H1 (cell line): Measurements from ENCODE around the gene HECTD1. TPM values are rescaled to one million over a fixed set of nuclear protein-coding genes. Genes with fewer than 3 reads are reported as not detected.

ENCODE experiments used
- CTCF ChIA-PET: fragments of 300-600 bp; sonication (Branson Sonifier 250); formaldehyde crosslinking; loops from one replicate; lab custom pipeline; 2021; ENCODE audit not compliant: partially characterized antibody; lab: Charles Lee
- POLR2A ChIA-PET: fragments of 300-600 bp; sonication (Branson Sonifier 250); formaldehyde crosslinking; loops from one replicate; lab custom pipeline; 2021; ENCODE audit warnings: inconsistent platforms; ENCODE audit not compliant: partially characterized antibody; lab: Charles Lee
- DNase-seq, 2 experiments: peaks; one replicate each; pipeline versions ENCODE4 v3.0.0 to v3.0.0-alpha.2; 2010 to 2022; ENCODE audit warnings: low spot score in 2 of 2, low read depth in 1 of 2, mixed read lengths in 1 of 2
- FAIRE-seq: peaks from 2 replicates; lab custom pipeline; 2011; peaks lifted over from hg19 to GRCh38; lab: Jason Lieb, UNC
- H2AFZ ChIP-seq: 2 replicates; pipeline ENCODE4 v1.8.1; 2012; ENCODE audit warnings: low read length, inconsistent platforms
- H2AK5ac ChIP-seq: 2 replicates; pipeline ENCODE4 v1.6.1; 2013; ENCODE audit warnings: low read depth, low read length
- H2BK120ac ChIP-seq: replicated peaks from 2 replicates; pipeline ENCODE3; 2013; ENCODE audit warnings: low read depth, low read length, inconsistent platforms
- H2BK12ac ChIP-seq: 2 replicates; pipeline ENCODE4 v1.6.1; 2013; ENCODE audit warnings: low read depth, low read length
- H2BK15ac ChIP-seq: 2 replicates; pipeline ENCODE4 v1.6.1; 2013; ENCODE audit warnings: low read length
- H2BK20ac ChIP-seq: 2 replicates; pipeline ENCODE4 v1.6.1; 2013; ENCODE audit warnings: low read length
- H2BK5ac ChIP-seq: 2 replicates; pipeline ENCODE4 v1.6.1; 2013; ENCODE audit warnings: low read depth, low read length
- H3K14ac ChIP-seq: 2 replicates; pipeline ENCODE4 v1.6.1; 2013; ENCODE audit warnings: inconsistent platforms; ENCODE audit not compliant: insufficient read length
- H3K18ac ChIP-seq: 2 replicates; pipeline ENCODE4 v1.6.1; 2013; ENCODE audit warnings: low read length; ENCODE audit errors: extremely low read depth
- H3K23ac ChIP-seq: 2 replicates; pipeline ENCODE4 v1.6.1; 2013; ENCODE audit warnings: inconsistent platforms; ENCODE audit not compliant: insufficient read length
- H3K23me2 ChIP-seq: 2 replicates; pipeline ENCODE4 v1.6.1; 2013; ENCODE audit warnings: low read depth, low read length
- H3K27ac ChIP-seq: 2 replicates; pipeline ENCODE4 v1.6.1; 2011; ENCODE audit warnings: low read depth, low read length, inconsistent platforms
- H3K27me3 ChIP-seq, 4 experiments: replicated peaks in 1 of 4; 1 replicate in 1 of 4; 2 replicates in 3 of 4; pipeline versions ENCODE4 v1.6.1 to v1.8.1; 2011 to 2013; ENCODE audit warnings: low read length in 3 of 4, mild to moderate bottlenecking in 3 of 4, inconsistent platforms in 2 of 4, mixed read lengths in 2 of 4, moderate library complexity in 1 of 4; ENCODE audit not compliant: control insufficient read depth in 3 of 4, insufficient read depth in 3 of 4; ENCODE audit errors: extremely low read depth in 1 of 4
- H3K36me3 ChIP-seq, 4 experiments: 2 replicates each; pipeline versions ENCODE4 v1.6.1 to v1.8.1; 2011 to 2013; ENCODE audit warnings: mild to moderate bottlenecking in 4 of 4, low read length in 3 of 4, moderate library complexity in 2 of 4, control low read depth in 1 of 4, inconsistent platforms in 1 of 4; ENCODE audit not compliant: insufficient read depth in 4 of 4, control insufficient read depth in 2 of 4
- H3K4ac ChIP-seq: replicated peaks from 2 replicates; pipeline ENCODE3; 2013; ENCODE audit warnings: low read length, low read depth, mixed read lengths, inconsistent platforms; ENCODE audit not compliant: insufficient read length
- H3K4me1 ChIP-seq, 4 experiments: replicated peaks in 1 of 4; 1 replicate in 1 of 4; 2 replicates in 3 of 4; pipeline versions ENCODE4 v1.6.1 to v1.8.1; 2011 to 2013; ENCODE audit warnings: low read length in 3 of 4, inconsistent platforms in 2 of 4, mixed read lengths in 1 of 4; ENCODE audit not compliant: insufficient read depth in 4 of 4, control insufficient read depth in 3 of 4
- H3K4me2 ChIP-seq, 2 experiments: 2 replicates each; pipeline versions ENCODE4 v1.6.1 to v1.8.1; 2011 to 2013; ENCODE audit warnings: low read depth in 2 of 2, low read length in 2 of 2, control low read depth in 1 of 2, inconsistent platforms in 1 of 2, mild to moderate bottlenecking in 1 of 2; ENCODE audit not compliant: insufficient read depth in 1 of 2
- H3K4me3 ChIP-seq, 4 experiments: fragments of 200-600, 300-600 bp in 1 of 4; sonication (generic), shearing (Covaris generic), sonication (Bioruptor Twin) in 1 of 4; 2 replicates each; pipeline versions ENCODE4 v1.5.1 to v1.8.1; 2011 to 2016; ENCODE audit warnings: low read length in 4 of 4, low read depth in 3 of 4, control low read depth in 2 of 4, inconsistent platforms in 2 of 4, mild to moderate bottlenecking in 2 of 4, mixed read lengths in 1 of 4, moderate library complexity in 1 of 4; ENCODE audit not compliant: insufficient read depth in 2 of 4; ENCODE audit errors: extremely low read depth in 1 of 4
- H3K56ac ChIP-seq: replicated peaks from 2 replicates; pipeline ENCODE3; 2013; ENCODE audit warnings: low read depth, mild to moderate bottlenecking, mixed read lengths, low read length, inconsistent platforms; ENCODE audit not compliant: insufficient read length
- H3K79me1 ChIP-seq: 2 replicates; pipeline ENCODE4 v1.6.1; 2013; ENCODE audit warnings: low read depth, low read length, control low read depth
- H3K79me2 ChIP-seq, 2 experiments: 2 replicates each; pipeline versions ENCODE4 v1.6.1 to v1.8.1; 2012 to 2013; ENCODE audit warnings: low read length in 2 of 2, mild to moderate bottlenecking in 2 of 2, inconsistent platforms in 1 of 2; ENCODE audit not compliant: insufficient read depth in 2 of 2, control insufficient read depth in 1 of 2
- H3K9ac ChIP-seq, 4 experiments: replicated peaks in 1 of 4; 1 replicate in 1 of 4; 2 replicates in 3 of 4; pipeline versions ENCODE4 v1.6.1 to v1.8.1; 2011 to 2013; ENCODE audit warnings: low read depth in 3 of 4, low read length in 3 of 4, control low read depth in 2 of 4, mild to moderate bottlenecking in 2 of 4, moderate library complexity in 2 of 4, inconsistent platforms in 1 of 4; ENCODE audit errors: extremely low read depth in 1 of 4
- H3K9me3 ChIP-seq, 2 experiments: 2 replicates each; pipeline versions ENCODE4 v1.6.1 to v1.8.1; 2012 to 2013; ENCODE audit warnings: mild to moderate bottlenecking in 2 of 2, moderate library complexity in 2 of 2, control low read depth in 1 of 2, inconsistent platforms in 1 of 2, low read depth in 1 of 2, low read length in 1 of 2, mixed read lengths in 1 of 2; ENCODE audit not compliant: insufficient read depth in 2 of 2
- H4K20me1 ChIP-seq, 2 experiments: replicated peaks in 1 of 2; 2 replicates each; pipeline versions ENCODE3 to v1.8.1; 2011 to 2013; ENCODE audit warnings: inconsistent platforms in 2 of 2, low read length in 2 of 2, mild to moderate bottlenecking in 1 of 2; ENCODE audit not compliant: insufficient read depth in 2 of 2, control insufficient read depth in 1 of 2
- H4K5ac ChIP-seq: 2 replicates; pipeline ENCODE4 v1.6.1; 2013; ENCODE audit warnings: low read length, low read depth, mixed read lengths, inconsistent platforms; ENCODE audit not compliant: insufficient read length
- H4K8ac ChIP-seq: 2 replicates; pipeline ENCODE4 v1.8.0; 2013; ENCODE audit warnings: mild to moderate bottlenecking, moderate library complexity, low read length, inconsistent platforms; ENCODE audit not compliant: insufficient read depth; ENCODE audit errors: extremely low read depth
- H4K91ac ChIP-seq: replicated peaks from 2 replicates; pipeline ENCODE3; 2013; ENCODE audit warnings: low read length, mixed read lengths, inconsistent platforms; ENCODE audit not compliant: insufficient read length
- CBX5 ChIP-seq: fragments of 300-800, 300-1000 bp; sonication (generic); IDR thresholded peaks from 2 replicates; pipeline ENCODE4 v1.7.1; 2016; ENCODE audit warnings: antibody characterized with exemption, low read length, low read depth
- CHD2 ChIP-seq: IDR thresholded peaks from 2 replicates; pipeline ENCODE4 v1.6.1; 2012; ENCODE audit warnings: low read length, improper control_type of control experiment
- KDM5A ChIP-seq: fragments of 200-600 bp; IDR thresholded peaks from 2 replicates; pipeline ENCODE4 v1.7.1; 2012; ENCODE audit warnings: mild to moderate bottlenecking, low read length, inconsistent platforms, mixed read lengths
- MAFK ChIP-seq: IDR thresholded peaks from 2 replicates; pipeline ENCODE4 v1.6.1; 2012; ENCODE audit warnings: low read depth, mild to moderate bottlenecking, improper control_type of control experiment, low read length
- ZNF274 ChIP-seq: IDR thresholded peaks from 2 replicates; pipeline ENCODE4 v1.7.0; 2012; ENCODE audit warnings: low read length, borderline replicate concordance; ENCODE audit errors: extremely low read depth
- WGBS, 2 experiments: shearing (Covaris generic) in 1 of 2; methylation state at CpG; one replicate each; pipeline versions ENCODE4 v1.1.6 to v1.1.7; 2013 to 2015; ENCODE audit warnings: low lambda C conversion rate in 2 of 2, mixed read lengths in 2 of 2, inconsistent platforms in 1 of 2, low coverage in 1 of 2, missing lambda C conversion rate in 1 of 2; ENCODE audit not compliant: insufficient replicate concordance in 2 of 2, insufficient coverage in 1 of 2, insufficient read length in 1 of 2; ENCODE audit errors: extremely low coverage in 1 of 2, missing lambda C conversion rate in 1 of 2; 5-methylcytosine and 5-hydroxymethylcytosine counted together
- polyA plus RNA-seq, 7 experiments: library from polyadenylated mRNA; depleted of rRNA in 3 of 7; stranded (reverse) in 5 of 7; unstranded in 2 of 7; fragments of >200 nt in 5 of 7; fragments of 200-250 nt in 2 of 7; gene quantifications; 1 replicate in 5 of 7; 2 replicates in 1 of 7; 4 replicates in 1 of 7; pipeline versions ENCODE4 v1.2.1 to v1.2.3, GENCODE V29; 2011 to 2013; ENCODE audit warnings: missing spikeins in 2 of 7, mixed read lengths in 2 of 7
- total RNA-seq: library from RNA; stranded (reverse); fragmentation: NEBNext Ultra II Directional; extraction: Animal tissue kit (Norgen Biotek cat#: 25700); gene quantifications from 2 replicates; pipeline ENCODE4 v1.2.1, GENCODE V29; 2021

HECTD1 gene
- total and polyA plus RNA-seq, 2 of the 8 experiments (the other 6 are each of a cell fraction or from before 2014, with no cell fraction given) = 44.7 to 105 TPM

GRCh38 chr14:31070431-31070830 is 137.2 kb downstream of the HECTD1 start:
- FAIRE-seq = no peak
- Histone ChIP-seq H3K23ac (no peak overlapping the region), H2BK120ac (no peak overlapping the region), H4K91ac (no peak overlapping the region), H2BK15ac (no peak overlapping the region), H3K56ac (no peak overlapping the region), H3K4me3 (no peak overlapping the region), H3K79me1 (no peaks in the 10 kb centered on the region), H2BK5ac (no peak overlapping the region), H3K27ac (no peak overlapping the region), H4K20me1 (no peaks in the 10 kb centered on the region), H3K9me3 (no peaks in the 10 kb centered on the region), H3K23me2 (no peaks in the 10 kb centered on the region), H3K27me3 (no peaks in the 10 kb centered on the region), H3K4me2 (no peak overlapping the region), H2AFZ (no peak overlapping the region), H4K5ac (no peak overlapping the region), H3K79me2 (no peaks in the 10 kb centered on the region), H3K4me1 (no peaks in the 10 kb centered on the region), H3K18ac (no peak overlapping the region), H3K14ac (no peak overlapping the region), H4K8ac (no peak overlapping the region), H3K36me3 (peaks cover 0 to 8% (median 0%) of the 10 kb centered on the region in 4 experiments; a peak in 2 of 8 replicates), H3K9ac (no peak overlapping the region), H2AK5ac (no peak overlapping the region), H2BK20ac (no peak overlapping the region), H3K4ac (no peak overlapping the region), H2BK12ac (no peak overlapping the region)
- CTCF ChIA-PET = interaction anchor here (0.6 to 1.1 kb wide), 2 partner anchors 10 to 87 kb away, joined by 3 read pairs; no protein-coding TSS in a partner anchor
- POLR2A ChIA-PET = interaction anchor here (1.3 kb wide), 1 partner anchor 44 kb away, joined by 4 read pairs; the partner anchor contains the start of gene STRN3
- DNase-seq = no peak
- TF ChIP-seq MAFK (no peak), KDM5A (no peak), CHD2 (no peak), CBX5 (no peak), ZNF274 (no peak)
- 95% methylated on average over 5 of the region's 5 CpGs; no CpG with 5 or more reads in 1 of the 2 experiments for WGBS, 2 experiments
